Esophagus squamous epithelium (tissue), 4 donors: ENCODE data around the gene FLCN.

Source experiments
- POLR2A ChIP-seq, 4 donors: fragments of 450-650 bp; IDR thresholded peaks; one replicate each; pipeline ENCODE4 v1.6.1; 2017; ENCODE audit warnings: antibody characterized with exemption in 4 of 4, mild to moderate bottlenecking in 4 of 4, moderate library complexity in 3 of 4
- TF ChIP-seq, protein P1 (sequence below), 6 experiments: fragments of 450-650 bp in 4 of 6; fragments of 200-600 bp in 2 of 6; sonication (generic) in 2 of 6; IDR thresholded peaks; one replicate each; pipeline ENCODE4 v1.5.1; 2016 to 2019; ENCODE audit warnings: antibody characterized with exemption in 6 of 6, mild to moderate bottlenecking in 4 of 6, moderate library complexity in 4 of 6

DNA sequence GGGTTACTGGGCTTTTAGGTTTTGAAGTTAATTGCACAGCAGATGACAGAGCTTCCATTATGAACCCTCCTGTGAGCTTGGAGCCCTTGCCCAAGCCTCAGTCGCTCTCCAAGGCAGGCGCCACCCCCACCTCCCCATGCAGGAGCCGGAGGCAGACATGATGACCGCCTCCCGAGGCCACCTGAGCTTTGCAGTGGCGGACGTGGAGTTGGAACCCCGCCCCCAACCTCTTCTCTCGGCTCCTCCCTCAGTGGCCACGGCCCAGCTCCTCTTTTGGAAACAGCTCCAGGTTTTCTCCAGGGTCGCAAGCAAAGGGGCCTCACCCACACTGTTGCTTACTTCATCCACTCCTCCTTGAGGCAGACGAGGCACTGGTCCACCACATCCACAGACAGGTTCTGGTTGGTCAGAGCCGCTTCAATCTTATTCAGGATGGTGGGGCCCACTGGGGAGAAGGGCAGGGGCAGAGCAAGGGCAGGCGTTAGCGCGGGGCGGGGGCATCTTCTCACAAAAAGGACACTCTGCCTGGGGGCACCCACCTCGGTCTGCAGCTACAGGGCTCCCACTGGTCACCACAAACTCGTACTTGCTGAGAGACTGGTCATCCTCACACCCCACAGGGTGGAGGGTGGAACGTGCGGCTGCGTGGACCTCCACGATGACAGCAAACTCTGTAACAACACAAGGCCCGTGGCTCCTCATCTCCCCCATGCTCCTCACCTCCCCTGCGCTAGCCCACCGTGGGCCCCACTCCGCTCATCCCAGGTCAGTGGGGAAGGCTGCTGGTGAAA, 22.1 kb downstream of the FLCN start:
- TF ChIP-seq POLR2A (IDR thresholded peaks at IDR 0.05), result no peak
- TF ChIP-seq, protein P1, sequence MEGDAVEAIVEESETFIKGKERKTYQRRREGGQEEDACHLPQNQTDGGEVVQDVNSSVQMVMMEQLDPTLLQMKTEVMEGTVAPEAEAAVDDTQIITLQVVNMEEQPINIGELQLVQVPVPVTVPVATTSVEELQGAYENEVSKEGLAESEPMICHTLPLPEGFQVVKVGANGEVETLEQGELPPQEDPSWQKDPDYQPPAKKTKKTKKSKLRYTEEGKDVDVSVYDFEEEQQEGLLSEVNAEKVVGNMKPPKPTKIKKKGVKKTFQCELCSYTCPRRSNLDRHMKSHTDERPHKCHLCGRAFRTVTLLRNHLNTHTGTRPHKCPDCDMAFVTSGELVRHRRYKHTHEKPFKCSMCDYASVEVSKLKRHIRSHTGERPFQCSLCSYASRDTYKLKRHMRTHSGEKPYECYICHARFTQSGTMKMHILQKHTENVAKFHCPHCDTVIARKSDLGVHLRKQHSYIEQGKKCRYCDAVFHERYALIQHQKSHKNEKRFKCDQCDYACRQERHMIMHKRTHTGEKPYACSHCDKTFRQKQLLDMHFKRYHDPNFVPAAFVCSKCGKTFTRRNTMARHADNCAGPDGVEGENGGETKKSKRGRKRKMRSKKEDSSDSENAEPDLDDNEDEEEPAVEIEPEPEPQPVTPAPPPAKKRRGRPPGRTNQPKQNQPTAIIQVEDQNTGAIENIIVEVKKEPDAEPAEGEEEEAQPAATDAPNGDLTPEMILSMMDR (IDR thresholded peaks at IDR 0.05), result no peak
